GM12875 (cell line): ENCODE measurements around the gene CACNA1G.

Experiments used
- H3K4me3 ChIP-seq: one replicate; pipeline ENCODE4 v1.5.1; 2011; ENCODE audit warnings: low read depth, low read length, control low read depth
- TF ChIP-seq, protein P1 (sequence below): IDR thresholded peaks from 2 replicates; pipeline ENCODE4 v1.5.1; 2011; ENCODE audit warnings: low read depth, mild to moderate bottlenecking, control low read depth, inconsistent platforms, low read length, moderate library complexity, borderline replicate concordance; ENCODE audit not compliant: insufficient read depth

Gene CACNA1G

DNA sequence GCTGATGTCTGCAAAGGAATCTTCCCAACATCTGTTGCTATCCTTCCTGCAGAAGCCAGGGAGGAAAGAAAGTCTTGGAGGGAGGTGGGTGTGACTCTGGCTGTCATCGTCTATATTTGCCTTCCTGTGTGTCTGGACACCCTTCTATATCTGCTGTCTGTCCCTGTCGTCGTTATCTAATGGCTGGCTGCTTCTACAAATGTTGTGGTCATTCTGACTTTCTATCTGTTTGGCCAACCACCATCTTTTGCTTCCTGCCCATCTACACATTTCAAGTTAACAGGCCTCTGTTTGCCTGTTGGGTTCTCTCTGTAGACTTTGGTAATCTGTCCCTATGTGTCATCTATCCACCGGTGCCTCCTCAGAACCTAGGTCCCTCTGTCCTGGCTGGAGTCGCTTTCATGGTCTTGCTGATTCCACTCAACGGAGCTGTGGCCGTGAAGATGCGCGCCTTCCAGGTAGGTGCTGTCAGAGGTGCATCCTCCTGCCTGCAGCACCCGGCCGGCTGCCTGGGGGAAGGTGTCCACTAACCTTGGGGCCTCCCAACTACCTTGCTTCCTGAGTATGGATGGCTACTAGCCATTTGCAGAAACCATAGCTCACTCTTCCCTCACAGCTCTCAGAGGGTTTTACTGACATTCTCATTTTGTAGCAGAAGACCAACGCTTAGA lies 104.4 kb downstream of the CACNA1G start:
- no peak overlapping the region for H3K4me3 ChIP-seq
- TF ChIP-seq, protein P1, sequence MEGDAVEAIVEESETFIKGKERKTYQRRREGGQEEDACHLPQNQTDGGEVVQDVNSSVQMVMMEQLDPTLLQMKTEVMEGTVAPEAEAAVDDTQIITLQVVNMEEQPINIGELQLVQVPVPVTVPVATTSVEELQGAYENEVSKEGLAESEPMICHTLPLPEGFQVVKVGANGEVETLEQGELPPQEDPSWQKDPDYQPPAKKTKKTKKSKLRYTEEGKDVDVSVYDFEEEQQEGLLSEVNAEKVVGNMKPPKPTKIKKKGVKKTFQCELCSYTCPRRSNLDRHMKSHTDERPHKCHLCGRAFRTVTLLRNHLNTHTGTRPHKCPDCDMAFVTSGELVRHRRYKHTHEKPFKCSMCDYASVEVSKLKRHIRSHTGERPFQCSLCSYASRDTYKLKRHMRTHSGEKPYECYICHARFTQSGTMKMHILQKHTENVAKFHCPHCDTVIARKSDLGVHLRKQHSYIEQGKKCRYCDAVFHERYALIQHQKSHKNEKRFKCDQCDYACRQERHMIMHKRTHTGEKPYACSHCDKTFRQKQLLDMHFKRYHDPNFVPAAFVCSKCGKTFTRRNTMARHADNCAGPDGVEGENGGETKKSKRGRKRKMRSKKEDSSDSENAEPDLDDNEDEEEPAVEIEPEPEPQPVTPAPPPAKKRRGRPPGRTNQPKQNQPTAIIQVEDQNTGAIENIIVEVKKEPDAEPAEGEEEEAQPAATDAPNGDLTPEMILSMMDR = no peak

DNA sequence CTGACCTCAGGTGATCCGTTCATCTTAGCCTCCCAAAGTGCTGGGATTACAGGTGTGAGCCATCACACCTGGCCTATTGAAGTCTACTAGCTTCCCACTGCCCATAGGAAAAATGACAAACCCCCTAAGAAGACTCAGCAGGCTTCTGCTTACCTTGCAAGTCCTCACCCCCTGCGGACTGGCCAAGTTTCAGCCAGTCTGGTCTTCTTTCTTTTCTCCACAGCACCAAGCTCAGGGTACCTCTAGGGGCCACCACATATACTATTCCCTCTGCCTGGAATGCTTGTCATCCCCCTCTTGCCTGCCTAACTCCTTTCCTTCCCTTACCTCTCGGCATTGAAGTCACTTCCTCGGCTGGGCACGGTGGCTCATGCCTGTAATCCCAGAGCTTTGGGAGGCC lies 105.3 kb downstream of the CACNA1G start:
- H3K4me3 ChIP-seq = no peak overlapping the region
- TF ChIP-seq, protein P1 = no peak

DNA sequence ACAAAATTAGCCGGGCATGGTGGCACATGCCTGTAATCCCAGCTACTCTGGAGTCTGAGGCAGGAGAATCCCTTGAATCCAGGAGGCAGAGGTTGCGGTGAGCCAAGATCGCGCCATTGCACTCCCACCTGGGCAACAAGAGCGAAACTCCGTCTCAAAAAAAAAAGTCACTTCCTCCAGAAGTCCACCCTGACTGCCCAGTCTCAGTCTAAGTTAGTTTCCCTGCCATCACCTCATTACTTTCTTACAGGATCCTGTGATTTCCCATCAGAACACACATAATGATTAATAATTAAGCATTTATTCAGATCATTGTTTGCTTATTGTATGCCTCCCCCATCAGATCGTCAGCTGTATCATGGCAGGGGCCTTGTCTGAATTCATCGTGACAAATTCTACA lies 105.8 kb downstream of the CACNA1G start:
- no peak overlapping the region for H3K4me3 ChIP-seq

DNA sequence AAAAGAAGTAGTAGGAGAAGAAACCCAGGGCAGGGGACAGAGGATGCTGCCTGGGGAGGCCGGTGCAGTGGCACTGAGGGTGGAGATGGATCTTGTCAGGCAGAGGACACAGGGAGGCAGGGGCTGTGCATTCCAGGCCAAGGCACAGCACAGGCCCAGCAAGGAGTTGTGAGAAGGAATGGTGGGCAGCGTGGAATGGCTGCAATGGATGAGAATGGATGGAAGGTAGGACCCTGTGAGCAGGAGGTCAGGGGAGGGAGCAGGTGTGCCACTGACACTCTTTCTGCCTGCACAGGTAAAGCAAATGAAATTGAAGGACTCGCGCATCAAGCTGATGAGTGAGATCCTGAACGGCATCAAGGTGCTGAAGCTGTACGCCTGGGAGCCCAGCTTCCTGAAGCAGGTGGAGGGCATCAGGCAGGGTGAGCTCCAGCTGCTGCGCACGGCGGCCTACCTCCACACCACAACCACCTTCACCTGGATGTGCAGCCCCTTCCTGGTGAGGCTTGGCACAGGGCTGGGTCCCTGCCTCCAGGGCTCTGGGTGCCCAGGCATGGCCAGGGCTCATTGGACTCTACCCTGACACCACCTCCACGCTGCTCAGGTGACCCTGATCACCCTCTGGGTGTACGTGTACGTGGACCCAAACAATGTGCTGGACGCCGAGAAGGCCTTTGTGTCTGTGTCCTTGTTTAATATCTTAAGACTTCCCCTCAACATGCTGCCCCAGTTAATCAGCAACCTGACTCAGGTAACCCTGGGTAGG lies 106.9 kb downstream of the CACNA1G start:
- no peak overlapping the region for H3K4me3 ChIP-seq
- TF ChIP-seq, protein P1 = no peak

More for the DNA sequence above, 105.8 kb downstream of the CACNA1G start:
- TF ChIP-seq, protein P1 = no peak

DNA sequence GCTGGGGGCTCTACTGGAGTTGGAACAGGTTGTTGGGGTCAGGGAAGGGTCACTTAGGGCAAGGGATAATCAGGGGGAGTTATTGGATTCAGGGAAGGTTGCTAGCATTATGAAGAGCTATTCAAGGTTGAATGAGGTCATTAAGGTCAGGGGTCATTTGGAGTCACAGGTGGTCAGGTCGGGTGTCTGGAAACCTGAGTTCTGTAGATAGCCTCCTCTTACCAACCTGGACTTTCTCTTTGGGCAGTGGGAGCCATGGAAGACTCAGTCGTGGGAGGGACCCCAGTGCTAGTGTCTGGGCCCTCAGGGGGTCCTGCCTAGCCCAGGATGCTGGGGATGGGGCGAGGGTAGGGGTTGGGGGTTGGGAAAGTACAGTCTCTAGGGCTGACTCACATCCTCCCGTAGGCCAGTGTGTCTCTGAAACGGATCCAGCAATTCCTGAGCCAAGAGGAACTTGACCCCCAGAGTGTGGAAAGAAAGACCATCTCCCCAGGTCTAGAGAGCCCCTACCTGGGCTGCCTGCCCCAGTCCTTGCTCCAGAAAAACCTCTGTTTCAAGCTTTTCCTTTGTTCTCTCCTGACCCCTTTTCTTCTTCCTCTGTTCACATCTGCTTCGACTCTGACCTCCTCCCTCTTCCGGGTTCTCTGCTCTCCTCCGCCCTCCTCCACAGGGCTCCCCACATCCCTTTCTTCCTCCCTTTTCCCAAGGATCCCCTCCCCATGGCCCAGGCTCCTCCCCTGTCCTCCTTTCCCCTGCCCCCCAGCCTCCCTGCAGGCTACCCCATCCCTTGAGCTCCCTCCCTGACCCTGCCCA lies 107.7 kb downstream of the CACNA1G start:
- TF ChIP-seq, protein P1 = no peak

DNA sequence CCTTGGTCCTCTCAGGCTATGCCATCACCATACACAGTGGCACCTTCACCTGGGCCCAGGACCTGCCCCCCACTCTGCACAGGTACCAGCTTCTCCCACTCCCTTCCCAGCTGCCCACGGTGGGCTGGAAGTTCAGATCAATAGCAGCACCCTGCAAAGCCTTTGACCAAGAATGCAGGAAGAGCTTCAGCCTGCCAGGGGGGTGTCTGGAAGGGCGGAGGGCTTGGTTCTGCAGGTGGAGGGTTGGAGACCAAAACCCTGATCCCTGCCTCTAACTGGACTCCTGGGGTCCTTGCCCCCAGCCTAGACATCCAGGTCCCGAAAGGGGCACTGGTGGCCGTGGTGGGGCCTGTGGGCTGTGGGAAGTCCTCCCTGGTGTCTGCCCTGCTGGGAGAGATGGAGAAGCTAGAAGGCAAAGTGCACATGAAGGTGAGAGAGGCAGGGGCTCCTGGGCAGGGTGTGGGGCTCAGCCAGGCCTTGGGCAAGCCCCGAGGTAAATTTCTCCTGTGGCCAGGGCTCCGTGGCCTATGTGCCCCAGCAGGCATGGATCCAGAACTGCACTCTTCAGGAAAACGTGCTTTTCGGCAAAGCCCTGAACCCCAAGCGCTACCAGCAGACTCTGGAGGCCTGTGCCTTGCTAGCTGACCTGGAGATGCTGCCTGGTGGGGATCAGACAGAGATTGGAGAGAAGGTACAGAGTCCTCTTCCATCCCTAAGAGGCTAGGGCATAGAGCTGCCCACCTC lies 108.5 kb downstream of the CACNA1G start:
- no peak overlapping the region for H3K4me3 ChIP-seq
- TF ChIP-seq, protein P1 = no peak

More for the DNA sequence above, 107.7 kb downstream of the CACNA1G start:
- H3K4me3 ChIP-seq = no peak overlapping the region
